Endodermal cell (in vitro differentiated cells): ENCODE results near the gene CCDC86. TPM values are rescaled to one million over a fixed set of nuclear protein-coding genes. Genes with fewer than 3 reads are reported as not detected.
A peak's percentile ranks its signal among the peaks of the same experiment; 100 is the strongest.

Experiments
- DNase-seq: peaks from one replicate; pipeline ENCODE4 v3.0.0-alpha.2; 2017
- H3K27ac ChIP-seq: 2 replicates; pipeline ENCODE4 v1.5.1; 2013; ENCODE audit warnings: mild to moderate bottlenecking, low read depth, low read length, moderate library complexity
- H3K27me3 ChIP-seq: 2 replicates; pipeline ENCODE4 v1.6.1; 2013; ENCODE audit warnings: mild to moderate bottlenecking, low read length, moderate library complexity; ENCODE audit not compliant: insufficient read depth, control insufficient read depth, poor library complexity, severe bottlenecking
- H3K36me3 ChIP-seq: 2 replicates; pipeline ENCODE4 v1.7.0; 2013; ENCODE audit warnings: mild to moderate bottlenecking, low read length, moderate library complexity; ENCODE audit not compliant: control insufficient read depth, insufficient read depth
- H3K4me1 ChIP-seq: one replicate; pipeline ENCODE4 v1.7.0; 2013; ENCODE audit warnings: low read length; ENCODE audit not compliant: control insufficient read depth, insufficient read depth
- H3K4me3 ChIP-seq: 2 replicates; pipeline ENCODE4 v1.5.1; 2013; ENCODE audit warnings: mild to moderate bottlenecking, low read length, moderate library complexity
- H3K9ac ChIP-seq: 2 replicates; pipeline ENCODE4 v1.6.1; 2013; ENCODE audit warnings: mild to moderate bottlenecking, low read length, moderate library complexity; ENCODE audit not compliant: poor library complexity, severe bottlenecking; ENCODE audit errors: extremely low read depth
- H3K9me3 ChIP-seq: 2 replicates; pipeline ENCODE4 v1.6.1; 2013; ENCODE audit warnings: mild to moderate bottlenecking, low read length, moderate library complexity; ENCODE audit not compliant: control insufficient read depth
- H3K27ac Mint-ChIP-seq: 2 replicates; pipeline ENCODE4 v1.8.0; 2020; ENCODE audit warnings: mixed read lengths
- H3K27me3 Mint-ChIP-seq: 2 replicates; pipeline ENCODE4 v1.8.0; 2021; ENCODE audit warnings: mild to moderate bottlenecking, mixed read lengths; ENCODE audit not compliant: insufficient read depth
- H3K36me3 Mint-ChIP-seq: 2 replicates; pipeline ENCODE4 v1.8.0; 2020; ENCODE audit warnings: low read depth, mixed read lengths
- H3K4me1 Mint-ChIP-seq: 2 replicates; pipeline ENCODE4 v1.8.0; 2020; ENCODE audit warnings: mixed read lengths
- H3K4me3 Mint-ChIP-seq: 2 replicates; pipeline ENCODE4 v1.8.0; 2020; ENCODE audit warnings: mild to moderate bottlenecking, moderate library complexity, mixed read lengths
- H3K9me3 Mint-ChIP-seq: 2 replicates; pipeline ENCODE4 v1.8.0; 2020; ENCODE audit warnings: mild to moderate bottlenecking, mixed read lengths
- CTCF ChIP-seq: fragments of 200-600 bp; sonication (generic); conservative IDR thresholded peaks from 2 replicates; pipeline ENCODE4 v1.5.0; 2021; ENCODE audit warnings: antibody characterized with exemption, mild to moderate bottlenecking
- WGBS, 2 experiments: methylation state at CpG; one replicate each; pipeline versions ENCODE4 v1.1.5 to v1.1.7; 2013; ENCODE audit warnings: missing lambda C conversion rate in 2 of 2, mixed read lengths in 1 of 2; ENCODE audit not compliant: insufficient coverage in 1 of 2, insufficient read length in 1 of 2; 5-methylcytosine and 5-hydroxymethylcytosine counted together
- total RNA-seq, 2 donors: library from RNA; stranded (reverse); fragmentation: NEBNext Ultra II Directional in 1 of 2; extraction: Animal tissue kit (Norgen Biotek cat#: 25700) in 1 of 2; gene quantifications; 2 replicates in 1 of 2; 3 replicates in 1 of 2; pipeline ENCODE4 v1.2.1, GENCODE V29; 2021

CCDC86 gene
- total RNA-seq, 2 donors from 2014 or later = 22.4 to 27.9 TPM

- Mint-ChIP-seq H3K4me1 (no peaks in the 10 kb centered on the region), H3K4me3 (no peak overlapping the region)
- H3K36me3 ChIP-seq = no peaks in the 10 kb centered on the region
Measured at GRCh38 chr11:60864856-60865513, 23.1 kb downstream of the CCDC86 start.

GRCh38 chr11:60866911-60867870 lies 25.3 kb downstream of the CCDC86 start, which contains the start of gene ZP1:
TSS of gene ZP1 (plus strand) at chr11:60867542. CDS start at chr11:60867562, 20 bp downstream.
- H3K27me3 Mint-ChIP-seq = peaks cover 1% of the 10 kb centered on the region
- no peak within 1 kb of the TSS for H3K4me3 Mint-ChIP-seq
- DNase-seq = no peak
- peak; percentile 13 for TF ChIP-seq CTCF
- H3K9me3 Mint-ChIP-seq = peaks cover 2% of the 10 kb centered on the region
- H3K36me3 ChIP-seq = no peaks in the 10 kb centered on the region
- no peaks in the 10 kb centered on the region for H3K4me1 ChIP-seq
- H3K27ac ChIP-seq = no peak within 1 kb of the TSS
- no peaks in the 10 kb centered on the region for H3K27me3 ChIP-seq
- no peaks in the 10 kb centered on the region for H3K9me3 ChIP-seq
- WGBS, 2 experiments = 78 to 88% methylated on average over 5 to 13 of the region's 13 CpGs
- no peak within 1 kb of the TSS for H3K27ac Mint-ChIP-seq
- no peaks in the 10 kb centered on the region for H3K4me1 Mint-ChIP-seq
- H3K36me3 Mint-ChIP-seq = no peaks in the 10 kb centered on the region
- no peak within 1 kb of the TSS for H3K9ac ChIP-seq
- H3K4me3 ChIP-seq = no peak within 1 kb of the TSS

More at GRCh38 chr11:60864856-60865513, 23.1 kb downstream of the CCDC86 start:
- no peak overlapping the region for H3K27ac Mint-ChIP-seq
- peaks cover 1% of the 10 kb centered on the region for H3K27me3 Mint-ChIP-seq
- Histone ChIP-seq H3K4me3 (no peak overlapping the region), H3K27me3 (no peaks in the 10 kb centered on the region), H3K9ac (no peak overlapping the region), H3K4me1 (no peaks in the 10 kb centered on the region), H3K27ac (no peak overlapping the region), H3K9me3 (no peaks in the 10 kb centered on the region)
- H3K36me3 Mint-ChIP-seq = no peaks in the 10 kb centered on the region
- H3K9me3 Mint-ChIP-seq = peaks cover 2% of the 10 kb centered on the region
- no peak for DNase-seq
- no peak for TF ChIP-seq CTCF
- 86 to 97% methylated on average over 5 to 7 of the region's 7 CpGs for WGBS, 2 experiments

DNA sequence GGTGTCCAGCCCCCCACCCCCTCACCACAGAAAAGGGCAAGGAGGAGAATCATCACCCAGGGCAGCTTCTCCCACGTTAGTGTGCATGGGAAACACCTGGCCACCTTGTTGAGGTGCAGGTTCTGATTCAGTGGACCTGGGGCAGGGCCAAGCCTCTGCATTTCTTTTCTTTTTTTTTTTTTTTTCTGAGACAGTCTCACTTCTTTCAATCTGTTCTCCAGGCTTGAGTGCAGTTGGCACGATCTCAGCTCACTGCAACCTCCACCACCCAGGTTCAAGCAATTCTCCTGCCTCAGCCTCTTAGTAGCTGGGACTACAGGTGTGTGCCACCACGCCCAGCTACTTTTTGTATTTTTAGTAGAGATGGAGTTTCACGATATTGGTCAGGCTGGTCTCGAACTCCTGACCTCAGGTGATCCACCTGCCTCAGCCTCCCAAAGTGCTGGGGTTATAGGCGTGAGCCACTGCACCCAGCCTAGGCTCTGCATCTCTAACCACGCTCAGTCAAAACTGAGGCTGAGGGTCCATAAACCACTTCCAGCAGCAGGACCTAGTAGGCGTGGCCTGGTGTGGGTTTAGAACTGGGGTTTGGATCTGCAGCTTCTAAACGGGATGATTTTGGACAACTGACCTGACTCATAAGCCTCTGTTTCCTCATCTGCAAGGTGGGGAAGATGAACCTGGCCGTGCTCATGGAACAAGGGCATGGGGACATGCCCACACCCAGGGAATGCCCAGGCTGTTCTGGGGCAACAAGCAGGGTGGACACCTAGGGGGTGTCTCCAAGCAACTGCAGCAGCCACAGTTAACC lies 26.2 kb downstream of the CCDC86 start:
- H3K9me3 Mint-ChIP-seq = peaks cover 2% of the 10 kb centered on the region
- Histone ChIP-seq H3K27me3 (no peaks in the 10 kb centered on the region), H3K9me3 (no peaks in the 10 kb centered on the region), H3K4me1 (no peaks in the 10 kb centered on the region), H3K9ac (no peak overlapping the region), H3K4me3 (no peak overlapping the region), H3K27ac (no peak overlapping the region), H3K36me3 (no peaks in the 10 kb centered on the region)
- no peak for DNase-seq
- no peaks in the 10 kb centered on the region for H3K36me3 Mint-ChIP-seq
- H3K27ac Mint-ChIP-seq = no peak overlapping the region
- TF ChIP-seq CTCF = no peak
- peaks cover 2% of the 10 kb centered on the region for H3K4me1 Mint-ChIP-seq
- H3K27me3 Mint-ChIP-seq = peaks cover 1% of the 10 kb centered on the region
- 88 to 90% methylated on average over 7 to 10 of the region's 10 CpGs for WGBS, 2 experiments
- no peak overlapping the region for H3K4me3 Mint-ChIP-seq
